ENCODE results near the gene GRIFIN. TPM values are rescaled to one million over a fixed set of nuclear protein-coding genes. Genes with fewer than 3 reads are reported as not detected.

GRIFIN gene
- total and polyA plus RNA-seq, 4 donors, result not detected

GRCh38 chr7:2510130-2510776, 34.1 kb upstream of the GRIFIN start:
- Histone ChIP-seq H3K9me3 (ENCODE audit: control insufficient read depth in 4 of 4, insufficient read depth in 3 of 4, low read length in 3 of 4) (no peaks in the 10 kb centered on the region), H3K36me3 (ENCODE audit: control insufficient read depth in 4 of 4, insufficient read depth in 4 of 4, low read length in 4 of 4) (no peaks in the 10 kb centered on the region), H3K27me3 (ENCODE audit: control insufficient read depth in 3 of 3, insufficient read depth in 3 of 3, low read length in 2 of 3) (no peaks in the 10 kb centered on the region), H3K9ac (ENCODE audit: insufficient read depth in 1 of 2, low read length in 2 of 2) (no peak overlapping the region), H3K4me1 (ENCODE audit: control insufficient read depth in 5 of 5, insufficient read depth in 5 of 5, low read length in 5 of 5) (peaks cover 0 to 27% (median 22%) of the 10 kb centered on the region in 5 donors), H3K27ac (ENCODE audit: low read depth in 1 of 2, low read length in 1 of 2) (peak overlapping the region in 1 of 2 donors; percentile 76), H3K4me3 (no peak overlapping the region)
- ATAC-seq (ENCODE audit: insufficient read depth, low FRiP score), result no peak
- WGBS, 2 donors, result 82 to 83% methylated on average over 12 to 13 of the region's 13 CpGs
- no peak for DNase-seq
- no peak for TF ChIP-seq CTCF (IDR thresholded peaks at IDR 0.05; ENCODE audit: control extremely low read depth, extremely low read depth)

GRCh38 chr7:2509298-2509906, 33.2 kb upstream of the GRIFIN start:
- Histone ChIP-seq H3K36me3 (ENCODE audit: control insufficient read depth in 4 of 4, insufficient read depth in 4 of 4, low read length in 4 of 4) (no peaks in the 10 kb centered on the region), H3K4me3 (no peak overlapping the region), H3K9ac (ENCODE audit: insufficient read depth in 1 of 2, low read length in 2 of 2) (no peak overlapping the region), H3K27me3 (ENCODE audit: control insufficient read depth in 3 of 3, insufficient read depth in 3 of 3, low read length in 2 of 3) (no peaks in the 10 kb centered on the region), H3K9me3 (ENCODE audit: control insufficient read depth in 4 of 4, insufficient read depth in 3 of 4, low read length in 3 of 4) (no peaks in the 10 kb centered on the region), H3K4me1 (ENCODE audit: control insufficient read depth in 5 of 5, insufficient read depth in 5 of 5, low read length in 5 of 5) (peaks cover 0 to 27% (median 22%) of the 10 kb centered on the region in 5 donors), H3K27ac (ENCODE audit: low read depth in 1 of 2, low read length in 1 of 2) (peak overlapping the region in 1 of 2 donors; percentile 82)
- 75 to 80% methylated on average over 23 of the region's 23 CpGs for WGBS, 2 donors
- TF ChIP-seq CTCF (IDR thresholded peaks at IDR 0.05; ENCODE audit: control extremely low read depth, extremely low read depth), result no peak
- no peak for ATAC-seq (ENCODE audit: insufficient read depth, low FRiP score)
- DNase-seq, result no peak

- Histone ChIP-seq H3K4me1 (ENCODE audit: control insufficient read depth in 5 of 5, insufficient read depth in 5 of 5, low read length in 5 of 5) (peaks cover 0 to 27% (median 22%) of the 10 kb centered on the region in 5 donors), H3K4me3 (no peak overlapping the region), H3K36me3 (ENCODE audit: control insufficient read depth in 4 of 4, insufficient read depth in 4 of 4, low read length in 4 of 4) (no peaks in the 10 kb centered on the region), H3K27ac (ENCODE audit: low read depth in 1 of 2, low read length in 1 of 2) (peak overlapping the region in 1 of 2 donors; percentile 82), H3K9ac (ENCODE audit: insufficient read depth in 1 of 2, low read length in 2 of 2) (no peak overlapping the region), H3K27me3 (ENCODE audit: control insufficient read depth in 3 of 3, insufficient read depth in 3 of 3, low read length in 2 of 3) (no peaks in the 10 kb centered on the region), H3K9me3 (ENCODE audit: control insufficient read depth in 4 of 4, insufficient read depth in 3 of 4, low read length in 3 of 4) (no peaks in the 10 kb centered on the region)
- 27 to 34% methylated on average over 41 to 43 of the region's 43 CpGs for WGBS, 2 donors
- ATAC-seq (ENCODE audit: insufficient read depth, low FRiP score), result peak; percentile 37
- peak in 2 of 3 donors; percentile 61 to 71 for DNase-seq
- TF ChIP-seq CTCF (IDR thresholded peaks at IDR 0.05; ENCODE audit: control extremely low read depth, extremely low read depth), result no peak
Measured at GRCh38 chr7:2508327-2509215, 32.4 kb upstream of the GRIFIN start.
